GM21576 (cell line): ENCODE data around the gene TM4SF20.

ENCODE experiments used
- ATAC-seq: cut with Tn5 transposase; IDR thresholded peaks from one replicate; pipeline ENCODE4 v1.9.1; 2021; ENCODE audit warnings: mild to moderate bottlenecking, moderate library complexity; ENCODE audit not compliant: unreplicated experiment

The TM4SF20 gene

DNA sequence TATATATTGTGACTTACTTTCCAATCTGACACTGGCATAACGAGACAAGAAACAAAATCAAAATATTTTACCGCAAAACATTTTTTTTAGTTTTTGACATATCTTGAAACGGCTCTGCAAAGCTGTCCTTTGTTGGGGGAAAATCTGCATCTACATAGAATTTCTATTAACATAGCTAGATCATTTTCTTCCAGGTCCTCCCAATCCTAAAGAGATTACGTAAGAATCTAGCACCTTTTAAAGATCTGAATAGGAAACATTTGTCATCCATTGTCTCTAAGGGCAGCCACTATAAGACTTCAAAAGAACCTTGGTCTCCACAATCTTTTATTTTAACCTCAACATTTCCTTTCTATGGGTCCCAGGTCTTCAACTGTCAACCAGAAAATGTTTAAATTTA, 55.3 kb downstream of the TM4SF20 start:
- no peak for ATAC-seq

DNA sequence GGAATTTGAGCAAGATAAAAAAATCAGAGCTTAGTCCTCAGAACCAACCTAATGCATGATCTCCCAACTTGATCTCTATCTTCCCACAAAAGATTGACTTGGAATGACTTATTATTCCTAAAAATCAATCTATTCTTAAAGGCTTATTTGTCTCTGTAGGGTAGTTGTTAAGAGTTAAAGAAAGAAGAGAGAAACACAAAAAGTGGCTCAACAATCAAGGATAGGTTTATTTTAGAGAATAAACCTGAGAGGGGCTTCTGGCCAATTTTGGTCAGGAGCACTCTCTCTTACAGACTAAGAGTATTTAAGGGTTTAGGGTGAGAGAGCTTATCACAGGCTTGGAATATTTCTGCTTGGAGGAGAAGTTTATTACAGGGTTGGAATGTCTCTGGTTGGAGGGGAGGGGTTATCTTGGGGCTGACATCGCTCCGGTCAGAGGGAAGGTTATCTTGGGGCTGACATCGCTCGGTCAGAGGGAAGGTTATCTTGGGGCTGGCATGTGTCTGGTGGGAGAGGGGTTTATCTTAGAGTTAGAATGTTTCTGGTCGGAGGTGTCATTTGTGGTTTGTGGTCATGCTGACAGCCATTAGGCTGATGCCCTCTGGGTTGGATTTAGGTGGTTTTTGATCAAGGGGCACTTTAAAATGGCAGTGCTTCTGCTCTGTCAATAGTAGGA, 56.4 kb downstream of the TM4SF20 start:
- ATAC-seq, result no peak

- no peak for ATAC-seq
Measured at GRCh38 chr2:227320305-227321094, 58.6 kb downstream of the TM4SF20 start.

DNA sequence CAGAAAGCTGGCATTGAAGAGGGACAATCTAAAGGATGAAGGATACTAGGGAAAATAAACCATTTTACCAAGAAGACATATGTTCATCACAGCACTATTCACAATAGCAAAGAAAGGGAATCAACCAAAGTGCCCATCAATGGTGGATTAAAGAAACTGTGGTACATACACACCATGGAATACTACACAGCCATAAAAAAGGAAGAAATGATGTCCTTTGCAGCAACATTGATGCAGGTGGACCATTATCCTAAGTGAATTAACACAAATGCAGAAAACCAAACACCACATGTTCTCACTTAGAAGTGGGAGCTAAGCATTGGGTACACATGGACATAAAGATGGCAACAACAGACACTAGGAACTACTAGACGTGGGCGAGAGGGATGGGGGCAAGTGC, 61.3 kb downstream of the TM4SF20 start:
- no peak for ATAC-seq

- no peak for ATAC-seq
Measured at GRCh38 chr2:227313310-227313709, 65.8 kb downstream of the TM4SF20 start.

DNA sequence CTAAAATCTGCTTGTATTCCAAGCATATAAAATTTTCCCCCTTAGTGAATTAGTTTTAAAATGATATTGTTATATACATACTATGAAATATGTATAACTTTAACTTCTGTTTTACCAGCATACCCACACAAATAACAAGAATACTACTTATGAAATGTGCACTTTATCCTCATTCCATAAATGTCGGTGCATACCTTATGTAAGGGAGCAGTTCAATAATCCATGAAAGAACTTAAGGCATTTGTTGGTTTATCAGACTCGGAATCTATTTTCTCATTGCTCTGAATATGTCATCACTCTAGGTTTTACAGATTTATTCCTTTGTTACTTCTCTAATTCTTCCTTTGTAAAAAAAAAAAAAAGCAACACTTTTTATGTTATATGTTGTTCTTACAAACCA, 66.5 kb downstream of the TM4SF20 start:
- ATAC-seq, result no peak
